SK-N-SH (cell line): ENCODE results near the gene ATR. TPM values are rescaled to one million over a fixed set of nuclear protein-coding genes. Genes with fewer than 3 reads are reported as not detected.
"Not testable (repeated sequence)": the region's sequence is repeated elsewhere in the genome, so short reads cannot be mapped to it uniquely, and the experiment has no call there.

Source experiments
- CTCF ChIA-PET: fragments of 300-600, 350-600 bp; formaldehyde crosslinking; extraction: SDS; loops from one replicate; lab custom pipeline; 2021; lab: Yijun Ruan, JAX
- POLR2A ChIA-PET: fragments of 350-600 bp; sonication (Branson Sonifier 250); formaldehyde crosslinking; extraction: SDS; loops from one replicate; lab custom pipeline; 2020; ENCODE audit warnings: antibody characterized with exemption, inconsistent platforms; lab: Yijun Ruan, JAX
- DNase-seq: peaks from one replicate; pipeline ENCODE4 v3.0.0; 2012
- H2AFZ ChIP-seq: fragments of 200-600 bp; sonication (generic); 2 replicates; pipeline ENCODE4 v1.8.1; 2016; ENCODE audit warnings: antibody characterized with exemption, mild to moderate bottlenecking, low read depth
- H3F3A ChIP-seq: fragments of 200-600 bp; sonication (generic); replicated peaks from 2 replicates; pipeline ENCODE3; 2016; ENCODE audit warnings: antibody characterized with exemption, mild to moderate bottlenecking; ENCODE audit not compliant: insufficient read depth
- H3K27ac ChIP-seq, 2 experiments: fragments of 200-500 bp in 1 of 2; fragments of 200-600 bp in 1 of 2; sonication (Bioruptor generic) in 1 of 2; sonication (generic), shearing (Covaris generic) in 1 of 2; 2 replicates each; pipeline versions ENCODE4 v1.5.1 to v1.6.1; 2014 to 2016; ENCODE audit warnings: low read depth in 2 of 2, inconsistent platforms in 1 of 2, low read length in 1 of 2, mild to moderate bottlenecking in 1 of 2, mixed read lengths in 1 of 2
- H3K27me3 ChIP-seq: fragments of 200-600 bp; sonication (generic), shearing (Covaris generic); 2 replicates; pipeline ENCODE4 v1.6.1; 2016; ENCODE audit warnings: mixed run types; ENCODE audit not compliant: insufficient read depth
- H3K36me3 ChIP-seq, 2 experiments: fragments of 200-500 bp in 1 of 2; fragments of 200-600 bp in 1 of 2; sonication (Bioruptor generic) in 1 of 2; sonication (generic) in 1 of 2; replicated peaks in 1 of 2; 2 replicates each; pipeline versions ENCODE3 to v1.5.1; 2014 to 2016; ENCODE audit warnings: low read length in 1 of 2, mild to moderate bottlenecking in 1 of 2; ENCODE audit not compliant: insufficient read depth in 2 of 2, control insufficient read depth in 1 of 2
- H3K4me1 ChIP-seq, 2 experiments: fragments of 200-500 bp in 1 of 2; fragments of 200-600 bp in 1 of 2; sonication (Bioruptor generic) in 1 of 2; sonication (generic), shearing (Covaris generic) in 1 of 2; 2 replicates each; pipeline versions ENCODE4 v1.5.1 to v1.6.1; 2014 to 2016; ENCODE audit warnings: low read depth in 1 of 2, low read length in 1 of 2, mixed run types in 1 of 2; ENCODE audit not compliant: insufficient read depth in 2 of 2, control insufficient read depth in 1 of 2
- H3K4me2 ChIP-seq: fragments of 200-600 bp; sonication (generic), shearing (Covaris generic); 2 replicates; pipeline ENCODE4 v1.6.1; 2017; ENCODE audit warnings: mixed run types
- H3K4me3 ChIP-seq, 2 experiments: fragments of 200-500 bp in 1 of 2; fragments of 200-600 bp in 1 of 2; sonication (Bioruptor generic) in 1 of 2; sonication (generic), shearing (Covaris generic) in 1 of 2; 2 replicates each; pipeline versions ENCODE4 v1.5.1 to v1.8.1; 2014 to 2016; ENCODE audit warnings: low read depth in 2 of 2, inconsistent platforms in 1 of 2, low read length in 1 of 2, mild to moderate bottlenecking in 1 of 2, mixed read lengths in 1 of 2, moderate library complexity in 1 of 2
- H3K79me2 ChIP-seq: fragments of 200-600 bp; sonication (generic); 2 replicates; pipeline ENCODE4 v1.8.1; 2017; ENCODE audit warnings: mild to moderate bottlenecking; ENCODE audit not compliant: insufficient read depth
- H3K9ac ChIP-seq: fragments of 200-600 bp; sonication (generic); 2 replicates; pipeline ENCODE4 v1.6.1; 2017; ENCODE audit warnings: mixed run types
- H3K9me2 ChIP-seq: fragments of 200-600 bp; sonication (generic); 2 replicates; pipeline ENCODE4 v1.6.1; 2017; ENCODE audit warnings: mixed run types
- H3K9me3 ChIP-seq: fragments of 200-600 bp; sonication (generic); 2 replicates; pipeline ENCODE4 v1.6.1; 2017; ENCODE audit warnings: mixed run types, mild to moderate bottlenecking, moderate library complexity
- H4K20me1 ChIP-seq: fragments of 200-600 bp; sonication (generic); 2 replicates; pipeline ENCODE4 v1.6.1; 2017; ENCODE audit warnings: mild to moderate bottlenecking, mixed run types; ENCODE audit not compliant: insufficient read depth
- CTCF ChIP-seq: fragments of 200-600 bp; sonication (generic); IDR thresholded peaks from 2 replicates; pipeline ENCODE4 v1.6.1; 2017; ENCODE audit warnings: antibody characterized with exemption, mild to moderate bottlenecking, moderate library complexity
- FOSL2 ChIP-seq: IDR thresholded peaks from 2 replicates; pipeline ENCODE4 v1.4.0; 2012; ENCODE audit warnings: low read depth, mild to moderate bottlenecking, moderate library complexity, borderline replicate concordance
- FOXM1 ChIP-seq: IDR thresholded peaks from 2 replicates; pipeline ENCODE4 v1.4.0; 2012; ENCODE audit warnings: low read depth, mild to moderate bottlenecking
- GABPA ChIP-seq: IDR thresholded peaks from 2 replicates; pipeline ENCODE4 v1.4.0; 2012; ENCODE audit warnings: low read depth, mild to moderate bottlenecking
- JUND ChIP-seq: IDR thresholded peaks from 2 replicates; pipeline ENCODE4 v1.4.0; 2012
- MXI1 ChIP-seq: IDR thresholded peaks from 2 replicates; pipeline ENCODE4 v1.6.1; 2012; ENCODE audit warnings: mild to moderate bottlenecking, low read depth, low read length, improper control_type of control experiment
- NRF1 ChIP-seq: IDR thresholded peaks from 2 replicates; pipeline ENCODE4 v1.6.1; 2012; ENCODE audit warnings: low read depth, mild to moderate bottlenecking, low read length
- RAD21 ChIP-seq: IDR thresholded peaks from 2 replicates; pipeline ENCODE4 v1.6.1; 2012; ENCODE audit warnings: mild to moderate bottlenecking, low read length
- RCOR1 ChIP-seq: fragments of 150-350 bp; IDR thresholded peaks from 2 replicates; pipeline ENCODE4 v1.6.1; 2017; ENCODE audit warnings: antibody characterized with exemption, low read length
- TEAD4 ChIP-seq: IDR thresholded peaks from 2 replicates; pipeline ENCODE4 v1.4.0; 2012; ENCODE audit warnings: mild to moderate bottlenecking, borderline replicate concordance; ENCODE audit not compliant: insufficient read depth
- USF1 ChIP-seq: IDR thresholded peaks from 2 replicates; pipeline ENCODE4 v1.4.0; 2012; ENCODE audit warnings: low read depth, borderline replicate concordance
- ZBTB33 ChIP-seq: IDR thresholded peaks from 2 replicates; pipeline ENCODE4 v1.4.0; 2012; ENCODE audit warnings: low read depth, borderline replicate concordance
- WGBS: methylation state at CpG from one replicate; pipeline ENCODE4 v1.1.6; 2017; ENCODE audit warnings: low lambda C conversion rate; 5-methylcytosine and 5-hydroxymethylcytosine counted together
- polyA plus RNA-seq, 3 experiments: library from polyadenylated mRNA; depleted of rRNA; stranded (reverse); fragments of >200 nt; gene quantifications; 2 replicates each; pipeline ENCODE4 v1.2.3, GENCODE V29; 2012
- TF ChIP-seq, protein P1 (sequence below): IDR thresholded peaks from 2 replicates; pipeline ENCODE4; 2012

The ATR gene
- polyA plus RNA-seq, 1 of the 3 experiments (the other 2 are of a cell fraction) = 7.3 TPM

- TF ChIP-seq CTCF (peak; percentile 76), USF1 (no peak), GABPA (no peak), JUND (no peak), TEAD4 (no peak), RAD21 (peak; percentile 89), RCOR1 (peak; percentile 48; the same call in 1 of the 2 replicates)
- TF ChIP-seq, protein P1, sequence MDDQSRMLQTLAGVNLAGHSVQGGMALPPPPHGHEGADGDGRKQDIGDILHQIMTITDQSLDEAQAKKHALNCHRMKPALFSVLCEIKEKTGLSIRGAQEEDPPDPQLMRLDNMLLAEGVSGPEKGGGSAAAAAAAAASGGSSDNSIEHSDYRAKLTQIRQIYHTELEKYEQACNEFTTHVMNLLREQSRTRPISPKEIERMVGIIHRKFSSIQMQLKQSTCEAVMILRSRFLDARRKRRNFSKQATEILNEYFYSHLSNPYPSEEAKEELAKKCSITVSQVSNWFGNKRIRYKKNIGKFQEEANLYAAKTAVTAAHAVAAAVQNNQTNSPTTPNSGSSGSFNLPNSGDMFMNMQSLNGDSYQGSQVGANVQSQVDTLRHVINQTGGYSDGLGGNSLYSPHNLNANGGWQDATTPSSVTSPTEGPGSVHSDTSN = no peak
These were observed 8.4 kb upstream of the ATR start (continued) for GRCh38 chr3:142586803-142587406.

DNA sequence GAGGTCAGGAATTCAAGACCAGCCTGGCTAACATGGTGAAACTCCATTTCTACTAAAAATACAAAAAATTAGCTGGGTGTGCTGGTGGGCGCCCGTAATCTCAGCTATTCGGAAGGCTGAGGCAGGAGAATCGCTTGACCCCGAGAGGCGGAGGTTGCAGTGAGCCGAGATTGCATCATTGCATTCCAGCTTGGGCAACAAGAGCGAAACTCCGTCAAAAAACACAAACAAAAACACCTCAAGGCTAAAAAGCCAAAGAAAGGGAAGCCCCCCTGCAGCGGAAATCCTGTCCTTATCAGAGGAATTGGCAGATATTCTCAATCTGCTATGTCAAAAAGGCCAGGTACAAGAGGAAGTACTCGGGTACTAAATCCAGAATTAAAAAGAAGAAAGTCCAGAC is 2.5 kb upstream of the ATR start:
- H3K4me1 ChIP-seq, H3F3A ChIP-seq, DNase-seq, H4K20me1 ChIP-seq, H3K36me3 ChIP-seq, POLR2A ChIA-PET, H2AFZ ChIP-seq, H3K27ac ChIP-seq, H3K9ac ChIP-seq, H3K9me2 ChIP-seq, H3K4me3 ChIP-seq, H3K4me2 ChIP-seq, H3K9me3 ChIP-seq, H3K27me3 ChIP-seq: not testable (repeated sequence)
- CTCF ChIA-PET = interaction anchor here (0.9 to 2.8 kb wide), 3 partner anchors 144 to 413 kb away, joined by 3 to 11 read pairs (median 5); no protein-coding TSS in a partner anchor
- peaks cover 24% of the 10 kb centered on the region for H3K79me2 ChIP-seq
- WGBS = 86% methylated on average over 11 of the region's 11 CpGs

DNA sequence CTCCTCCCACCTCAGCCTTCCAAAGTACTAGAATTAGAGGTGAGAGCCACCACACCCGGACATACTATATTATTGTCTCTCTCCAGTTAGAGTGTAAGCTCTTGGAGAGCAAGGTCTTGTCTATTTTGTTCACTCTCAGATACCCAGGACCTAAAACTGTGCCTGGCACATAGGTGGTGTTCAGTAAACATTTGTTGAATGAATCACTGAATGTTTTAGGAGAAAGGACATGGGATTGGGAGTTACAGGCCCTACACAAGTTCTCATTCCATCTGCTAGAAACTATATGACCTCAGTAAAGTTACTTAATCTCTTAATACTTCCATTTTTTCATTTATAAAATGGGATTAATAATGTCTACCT is 1.5 kb upstream of the ATR start:
- Histone ChIP-seq H3F3A (peaks cover 4% of the 10 kb centered on the region), H3K9ac (no peak overlapping the region), H3K27ac (no peak overlapping the region), H3K9me2 (no peaks in the 10 kb centered on the region), H3K27me3 (no peaks in the 10 kb centered on the region), H3K79me2 (peaks cover 35% of the 10 kb centered on the region), H3K9me3 (no peaks in the 10 kb centered on the region), H3K36me3 (no peaks in the 10 kb centered on the region), H3K4me2 (peak overlapping the region; percentile 80; the same call in 1 of the 2 replicates), H3K4me1 (peaks cover 4 to 7% of the 10 kb centered on the region in 2 experiments; a peak in 3 of 4 replicates), H2AFZ (0 out of 2 replicates have a peak overlapping the region, but pooled peaks have one; percentile 0), H3K4me3 (no peak overlapping the region), H4K20me1 (no peaks in the 10 kb centered on the region)
- no peak for DNase-seq
- 88% methylated on average over 1 of the region's 1 CpG for WGBS
- CTCF ChIA-PET = interaction anchor here (2.3 kb wide), 1 partner anchor 414 kb away, joined by 5 read pairs; no protein-coding TSS in a partner anchor
- POLR2A ChIA-PET = interaction anchor here (2.6 kb wide), 1 partner anchor 421 kb away, joined by 17 read pairs; the partner anchor contains the start of gene U2SURP
- no peak for TF ChIP-seq FOSL2
- no peak for TF ChIP-seq GABPA
- TF ChIP-seq ZBTB33 = no peak
- TF ChIP-seq NRF1 = no peak
- no peak for TF ChIP-seq MXI1
- TF ChIP-seq FOXM1 = no peak
